ENCODE data around the gene HAUS1.

DNA sequence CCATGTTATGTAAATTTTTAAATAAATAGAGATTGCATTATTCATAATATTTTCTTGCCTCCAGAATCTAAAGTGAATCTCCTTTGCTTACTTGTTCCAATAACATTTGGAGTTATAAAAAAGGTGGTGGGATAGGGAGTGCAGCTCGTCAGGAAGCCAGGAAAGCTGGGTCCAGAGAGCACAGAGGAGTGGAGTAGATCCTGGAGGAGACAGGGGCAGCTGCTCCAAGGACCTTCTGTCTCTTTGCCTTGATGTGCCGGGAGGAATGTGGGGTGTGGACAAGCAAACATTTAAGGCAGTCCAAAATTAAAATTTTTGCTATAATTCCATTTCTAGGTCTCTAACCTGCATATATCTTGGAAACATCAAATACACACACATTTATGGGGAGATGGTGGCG lies 29.3 kb downstream of the HAUS1 start:
- TF ChIP-seq, protein P1, sequence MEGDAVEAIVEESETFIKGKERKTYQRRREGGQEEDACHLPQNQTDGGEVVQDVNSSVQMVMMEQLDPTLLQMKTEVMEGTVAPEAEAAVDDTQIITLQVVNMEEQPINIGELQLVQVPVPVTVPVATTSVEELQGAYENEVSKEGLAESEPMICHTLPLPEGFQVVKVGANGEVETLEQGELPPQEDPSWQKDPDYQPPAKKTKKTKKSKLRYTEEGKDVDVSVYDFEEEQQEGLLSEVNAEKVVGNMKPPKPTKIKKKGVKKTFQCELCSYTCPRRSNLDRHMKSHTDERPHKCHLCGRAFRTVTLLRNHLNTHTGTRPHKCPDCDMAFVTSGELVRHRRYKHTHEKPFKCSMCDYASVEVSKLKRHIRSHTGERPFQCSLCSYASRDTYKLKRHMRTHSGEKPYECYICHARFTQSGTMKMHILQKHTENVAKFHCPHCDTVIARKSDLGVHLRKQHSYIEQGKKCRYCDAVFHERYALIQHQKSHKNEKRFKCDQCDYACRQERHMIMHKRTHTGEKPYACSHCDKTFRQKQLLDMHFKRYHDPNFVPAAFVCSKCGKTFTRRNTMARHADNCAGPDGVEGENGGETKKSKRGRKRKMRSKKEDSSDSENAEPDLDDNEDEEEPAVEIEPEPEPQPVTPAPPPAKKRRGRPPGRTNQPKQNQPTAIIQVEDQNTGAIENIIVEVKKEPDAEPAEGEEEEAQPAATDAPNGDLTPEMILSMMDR (IDR thresholded peaks at IDR 0.05): no peak
- no peak for TF ChIP-seq POLR2A (IDR thresholded peaks at IDR 0.05)
